ENCODE results near the gene RAB11FIP4. TPM values are rescaled to one million over a fixed set of nuclear protein-coding genes. Genes with fewer than 3 reads are reported as not detected.

Gene RAB11FIP4
- total and polyA plus RNA-seq, 2 of the 13 experiments (the other 11 are each of a cell fraction or from before 2014, with no cell fraction given), result 28.0 to 89.3 TPM

GRCh38 chr17:31394544-31394943, 3.1 kb downstream of the RAB11FIP4 start (continued):
- no peak for TF ChIP-seq ZMYM4 (CRISPR knock-in tag; IDR thresholded peaks at IDR 0.05)
- no peak for TF ChIP-seq PHF20 (CRISPR knock-in tag; IDR thresholded peaks at IDR 0.05)
- peak; percentile 32; the same call in 1 of the 2 replicates for TF ChIP-seq ISL2 (CRISPR knock-in tag; IDR thresholded peaks at IDR 0.05)
- TF ChIP-seq SRSF9 (IDR thresholded peaks at IDR 0.05; ENCODE audit: borderline replicate concordance, insufficient read depth, low read depth, low read length, poor library complexity, severe bottlenecking), result no peak
- TF ChIP-seq MED13 (CRISPR knock-in tag; IDR thresholded peaks at IDR 0.05), result no peak
- no peak for TF ChIP-seq DMAP1 (CRISPR knock-in tag; IDR thresholded peaks at IDR 0.05)
- TF ChIP-seq STAG1 (CRISPR knock-in tag; IDR thresholded peaks at IDR 0.05), result peak; percentile 13; the same call in 1 of the 2 replicates
- TF ChIP-seq ZNF546 (CRISPR knock-in tag; conservative IDR thresholded peaks at IDR 0.05), result 0 out of 2 replicates have a peak, but pooled peaks have one; percentile 43
- no peak for TF ChIP-seq PHF8 (CRISPR knock-in tag; IDR thresholded peaks at IDR 0.05)
- no peak for TF ChIP-seq ATF7 (IDR thresholded peaks at IDR 0.05)
- TF ChIP-seq ATF7 (CRISPR knock-in tag; IDR thresholded peaks at IDR 0.05), result no peak
- no peak for TF ChIP-seq ZNF326 (CRISPR knock-in tag; IDR thresholded peaks at IDR 0.05; ENCODE audit: borderline replicate concordance)
- no peak for TF ChIP-seq GABPA (IDR thresholded peaks at IDR 0.05; ENCODE audit: low read depth, low read length)
- no peak for TF ChIP-seq GABPA (CRISPR knock-in tag; IDR thresholded peaks at IDR 0.05; ENCODE audit: low read depth)
- no peak for TF ChIP-seq ZFP62 (CRISPR knock-in tag; IDR thresholded peaks at IDR 0.05)
- TF ChIP-seq ZNF280B (CRISPR knock-in tag; IDR thresholded peaks at IDR 0.05; ENCODE audit: borderline replicate concordance), result no peak
- no peak for TF ChIP-seq MBD4 (IDR thresholded peaks at IDR 0.05; ENCODE audit: borderline replicate concordance, low read length)
- TF ChIP-seq SMAD9 (CRISPR knock-in tag; IDR thresholded peaks at IDR 0.05), result no peak
- TF ChIP-seq TAF15 (IDR thresholded peaks at IDR 0.05; ENCODE audit: low read depth, low read length, poor library complexity, severe bottlenecking), result no peak
- no peak for TF ChIP-seq LCORL (IDR thresholded peaks at IDR 0.05)
- TF ChIP-seq LCORL (CRISPR knock-in tag; IDR thresholded peaks at IDR 0.05), result no peak
- TF ChIP-seq PHB2 (IDR thresholded peaks at IDR 0.05; ENCODE audit: partially characterized antibody), result no peak
- TF ChIP-seq ZBTB38 (CRISPR knock-in tag; IDR thresholded peaks at IDR 0.05), result no peak
- no peak for TF ChIP-seq ELF4 (CRISPR knock-in tag; IDR thresholded peaks at IDR 0.05; ENCODE audit: borderline replicate concordance)
- no peak for TF ChIP-seq CAMTA2 (CRISPR knock-in tag; IDR thresholded peaks at IDR 0.05; ENCODE audit: borderline replicate concordance)
- no peak for TF ChIP-seq ARNT2 (CRISPR knock-in tag; IDR thresholded peaks at IDR 0.05; ENCODE audit: low read depth)
- TF ChIP-seq ZNF337 (CRISPR knock-in tag; IDR thresholded peaks at IDR 0.05; ENCODE audit: borderline replicate concordance, low read depth), result no peak
- no peak for TF ChIP-seq ZNF513 (CRISPR knock-in tag; conservative IDR thresholded peaks at IDR 0.05)
- TF ChIP-seq DRAP1 (CRISPR knock-in tag; IDR thresholded peaks at IDR 0.05), result peak; percentile 38; the same call in 1 of the 2 replicates
- no peak for TF ChIP-seq ZNF383 (CRISPR knock-in tag; IDR thresholded peaks at IDR 0.05; ENCODE audit: borderline replicate concordance)
- TF ChIP-seq RAD21 (CRISPR knock-in tag; IDR thresholded peaks at IDR 0.05), result no peak
- 0 out of 2 replicates have a peak, but pooled peaks have one; percentile 40 for TF ChIP-seq TMF1 (CRISPR knock-in tag; IDR thresholded peaks at IDR 0.05; ENCODE audit: low read depth)
- no peak for TF ChIP-seq ZNF780A (CRISPR knock-in tag; IDR thresholded peaks at IDR 0.05)

Data from HepG2 (cell line).